Skin of body (tissue), 2 donors: ENCODE measurements around the gene APOBEC3A. TPM values are rescaled to one million over a fixed set of nuclear protein-coding genes. Genes with fewer than 3 reads are reported as not detected.
"Not testable (repeated sequence)": the region's sequence is repeated elsewhere in the genome, so short reads cannot be mapped to it uniquely, and the experiment has no call there.

Source experiments
- DNase-seq: peaks from one replicate; lab custom pipeline; 2025; lab: John Stamatoyannopoulos, UW
- total RNA-seq: library from RNA; depleted of rRNA; stranded (reverse); fragments of >200 nt; gene quantifications from one replicate; pipeline ENCODE4 v1.2.3, GENCODE V29; 2014

The APOBEC3A gene
- total RNA-seq, 1 donor from 2014 or later, result 12.6 TPM

GRCh38 chr22:38977289-38977688 lies 19.9 kb downstream of the APOBEC3A start:
- DNase-seq, result not testable (repeated sequence)

DNA sequence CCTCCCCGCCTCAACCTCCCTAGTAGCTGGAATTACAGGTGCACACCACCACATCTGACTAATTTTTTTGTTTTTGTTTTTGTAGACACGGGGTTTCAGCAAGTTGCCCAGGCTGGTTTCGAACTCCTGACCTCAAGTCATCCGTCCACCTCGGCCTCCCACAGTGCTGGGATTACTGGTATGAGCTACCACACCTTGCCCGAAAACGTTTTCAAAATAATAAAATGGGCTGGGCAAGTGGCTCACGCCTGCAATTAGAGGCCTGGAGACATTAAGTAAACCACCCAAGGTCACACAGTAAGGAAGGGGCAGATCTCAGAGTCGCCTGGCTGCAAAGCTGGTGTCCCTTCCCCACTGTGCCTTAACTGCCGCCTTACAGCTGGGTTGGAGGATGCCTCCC lies 23.2 kb downstream of the APOBEC3A start:
- not testable (repeated sequence) for DNase-seq

- peak; percentile 17 for DNase-seq
Measured at GRCh38 chr22:38981005-38981991, 23.9 kb downstream of the APOBEC3A start.

GRCh38 chr22:38981992-38982927 lies 24.9 kb downstream of the APOBEC3A start, which contains the start of gene APOBEC3B:
APOBEC3B (plus strand) TSS chr22:38982347; CDS start chr22:38982454, 107 bp downstream.
- DNase-seq, result peak; percentile 83

- no peak for DNase-seq
Measured at GRCh38 chr22:38984224-38984623, 26.8 kb downstream of the APOBEC3A start.

DNA sequence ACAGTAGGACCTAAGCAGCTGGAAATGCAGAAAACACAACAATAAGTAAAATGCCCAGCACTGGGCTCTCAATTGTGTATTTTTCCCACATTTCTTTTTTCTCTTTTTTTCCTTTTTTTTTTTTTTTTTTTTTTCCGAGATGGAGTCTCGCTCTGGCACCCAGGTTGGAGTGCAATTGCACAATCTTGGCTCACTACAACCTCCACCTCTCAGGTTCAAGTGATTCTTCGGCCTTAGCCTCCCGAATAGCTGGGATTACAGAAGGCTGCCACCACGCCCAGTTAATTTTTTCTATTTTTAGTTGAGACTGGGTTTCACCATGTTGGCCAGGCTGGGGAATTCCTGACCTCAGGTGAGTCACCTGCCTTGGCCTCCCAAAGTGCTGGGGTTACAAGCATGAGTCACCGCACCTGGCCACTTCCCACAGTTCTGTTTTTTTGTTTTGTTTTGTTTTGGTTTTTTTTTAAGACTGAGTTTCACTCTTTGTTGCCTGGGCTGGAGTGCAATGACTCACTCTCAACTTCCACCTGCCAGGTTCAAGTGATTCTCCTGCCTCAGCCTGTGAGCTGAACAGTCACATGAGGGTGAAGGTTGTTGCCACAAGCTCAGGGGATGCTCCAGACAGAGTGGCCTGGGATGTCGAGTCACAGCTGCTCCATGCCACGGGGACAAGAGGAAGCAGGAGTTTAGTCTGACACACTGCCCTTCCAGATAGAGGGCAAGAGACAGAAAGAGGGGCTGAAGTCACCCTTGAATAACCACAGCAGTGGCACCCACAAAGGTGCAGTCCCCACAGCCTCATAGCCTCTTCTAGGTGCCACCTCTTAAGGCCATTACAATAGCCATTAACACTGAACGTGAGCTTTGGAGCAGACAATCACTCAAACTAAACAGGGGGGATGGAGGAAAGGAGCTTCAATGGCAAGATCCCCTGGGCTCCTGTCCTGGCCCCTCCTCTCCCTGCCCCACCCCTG lies 27.7 kb downstream of the APOBEC3A start:
- DNase-seq, result not testable (repeated sequence)

DNA sequence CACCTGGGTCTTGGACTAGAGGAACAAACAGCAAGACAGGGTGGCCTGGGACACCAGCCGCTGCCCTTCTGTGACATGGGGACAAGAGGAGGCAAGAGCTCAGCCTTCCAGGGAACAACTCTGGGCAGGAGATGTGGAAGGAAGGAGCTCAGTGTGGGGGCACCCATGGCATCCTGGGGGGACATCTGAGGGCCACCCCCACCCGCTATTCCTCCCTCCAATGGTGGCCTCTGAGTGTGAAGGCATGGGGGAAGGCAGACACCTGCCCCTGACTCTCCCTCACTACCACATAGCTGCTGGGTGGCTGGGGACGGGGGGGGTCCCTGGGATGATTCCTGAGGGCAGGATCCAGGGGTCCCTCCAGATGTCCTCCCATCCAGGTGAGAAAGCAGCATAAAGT lies 29.2 kb downstream of the APOBEC3A start:
- no peak for DNase-seq

- no peak for DNase-seq
Measured at GRCh38 chr22:38987171-38987895, 29.9 kb downstream of the APOBEC3A start.

- no peak for DNase-seq
Measured at GRCh38 chr22:38989466-38989865, 32.1 kb downstream of the APOBEC3A start.

- not testable (repeated sequence) for DNase-seq
Measured at GRCh38 chr22:38992871-38993371, 35.5 kb downstream of the APOBEC3A start.

GRCh38 chr22:38996105-38996504 lies 38.7 kb downstream of the APOBEC3A start:
- no peak for DNase-seq

GRCh38 chr22:38997518-38997917 lies 40.1 kb downstream of the APOBEC3A start:
- DNase-seq, result no peak

- peak; percentile 30 for DNase-seq
Measured at GRCh38 chr22:39003165-39003638, 45.8 kb downstream of the APOBEC3A start.

DNA sequence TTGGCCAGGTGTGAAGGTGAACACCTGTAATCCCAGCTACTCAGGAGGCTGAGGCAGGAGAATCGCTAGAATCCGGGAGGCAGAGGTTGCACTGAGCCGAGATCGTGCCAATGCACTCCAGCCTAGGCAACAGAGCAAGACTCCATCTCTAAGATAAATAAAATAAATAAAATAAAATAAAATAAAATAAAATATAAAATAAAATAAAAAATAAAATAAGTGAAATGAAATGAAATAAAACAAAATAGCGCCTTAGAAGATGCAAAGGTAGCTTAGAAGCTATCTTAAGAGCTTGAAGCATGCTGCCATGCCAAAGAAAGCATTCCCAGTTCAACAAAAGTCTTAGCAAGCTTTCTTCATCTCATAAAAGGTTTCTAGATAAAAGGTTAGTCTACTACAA lies 49.8 kb downstream of the APOBEC3A start:
- no peak for DNase-seq

DNA sequence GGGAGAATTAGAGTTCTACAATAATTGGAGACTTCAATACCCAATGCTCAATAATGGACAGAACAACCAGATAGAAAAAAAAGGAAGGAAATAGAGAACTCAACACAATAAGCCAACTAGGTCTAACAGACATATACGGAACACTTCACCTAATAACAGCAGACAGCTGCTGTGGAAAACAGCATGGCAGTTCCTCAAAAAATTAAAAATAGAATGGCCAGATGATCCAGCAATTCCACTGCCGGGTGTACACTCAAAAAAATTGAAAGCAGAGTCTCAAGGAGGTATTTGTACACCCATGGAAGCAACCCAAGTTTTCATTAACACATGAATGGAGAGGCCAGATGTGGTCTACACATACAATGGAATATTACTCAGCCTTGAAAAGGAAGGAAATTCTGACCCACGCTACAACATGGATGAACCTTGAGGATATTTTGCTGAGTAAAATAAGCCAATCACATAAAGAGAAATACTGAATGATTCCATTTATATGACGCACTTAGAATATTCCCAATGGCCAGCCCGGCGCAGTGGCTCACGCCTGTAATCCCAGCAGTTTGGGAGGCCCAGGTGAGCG lies 51.0 kb downstream of the APOBEC3A start:
- not testable (repeated sequence) for DNase-seq

DNA sequence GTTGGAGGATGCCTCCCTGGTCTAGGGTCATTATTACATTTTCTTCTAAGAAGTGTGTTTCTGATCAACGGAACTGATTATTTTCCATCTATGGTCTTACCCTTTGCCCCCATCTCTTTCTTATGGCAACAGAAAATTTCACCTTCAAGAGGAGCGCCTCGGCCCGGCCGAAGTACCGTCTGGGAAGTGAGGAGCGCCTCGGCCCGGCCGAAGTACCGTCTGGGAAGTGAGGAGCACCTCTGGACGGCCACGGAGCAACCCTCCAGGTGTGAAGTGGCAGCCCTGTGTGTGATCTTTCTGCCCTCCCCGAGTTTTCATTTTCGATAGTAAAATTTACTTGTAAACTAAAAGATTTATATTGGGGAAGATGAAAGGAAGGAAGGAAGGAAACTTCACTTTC lies 53.5 kb downstream of the APOBEC3A start:
- DNase-seq, result no peak
